OCI-LY7 (cell line): ENCODE data around the gene ARSD. TPM values are rescaled to one million over a fixed set of nuclear protein-coding genes. Genes with fewer than 3 reads are reported as not detected.

Experiments
- BruUV-seq: library from RNA; stranded (reverse); fragments of 400-500 nt; replicated peaks from 2 replicates; lab custom pipeline; 2021; lab: Mats Ljungman, UMichigan
- CTCF ChIA-PET: fragments of 300-600 bp; sonication (Branson Sonifier 250); formaldehyde crosslinking; loops from one replicate; lab custom pipeline; 2022; ENCODE audit warnings: antibody characterized with exemption; ENCODE audit not compliant: unreplicated experiment; lab: Charles Lee
- POLR2A ChIA-PET: fragments of 300-600 bp; sonication (Branson Sonifier 250); formaldehyde crosslinking; loops from one replicate; lab custom pipeline; 2022; ENCODE audit warnings: antibody characterized with exemption; lab: Charles Lee
- DNase-seq: peaks from one replicate; pipeline ENCODE4 v3.0.0-alpha.2; 2015; ENCODE audit warnings: low spot score
- H2AFZ ChIP-seq: fragments of 200-600 bp; sonication (generic), shearing (Covaris generic); 2 replicates; pipeline ENCODE4 v1.6.1; 2014; ENCODE audit warnings: mild to moderate bottlenecking, antibody characterized with exemption, low read length, moderate library complexity
- H3K27ac ChIP-seq: fragments of 200-600 bp; sonication (generic); 2 replicates; pipeline ENCODE4 v1.5.1; 2014; ENCODE audit warnings: mixed run types, low read depth, mild to moderate bottlenecking, moderate library complexity, low read length, inconsistent platforms; ENCODE audit not compliant: poor library complexity, severe bottlenecking
- H3K36me3 ChIP-seq: fragments of 200-600 bp; sonication (generic); 2 replicates; pipeline ENCODE4 v1.6.1; 2014; ENCODE audit warnings: mild to moderate bottlenecking, antibody characterized with exemption, low read length, moderate library complexity, mixed read lengths; ENCODE audit not compliant: insufficient read depth
- H3K4me1 ChIP-seq: fragments of 200-600 bp; sonication (generic); 2 replicates; pipeline ENCODE4 v1.5.1; 2014; ENCODE audit warnings: mild to moderate bottlenecking, low read length; ENCODE audit not compliant: insufficient read depth, poor library complexity, severe bottlenecking
- H3K4me2 ChIP-seq: fragments of 200-600 bp; sonication (generic); 2 replicates; pipeline ENCODE4 v1.6.1; 2014; ENCODE audit warnings: mild to moderate bottlenecking, low read length
- H3K4me3 ChIP-seq: fragments of 200-600 bp; sonication (generic); 2 replicates; pipeline ENCODE4 v1.5.1; 2014; ENCODE audit warnings: mild to moderate bottlenecking, low read depth, low read length; ENCODE audit not compliant: poor library complexity, severe bottlenecking
- H3K79me2 ChIP-seq: fragments of 200-600 bp; sonication (generic); 2 replicates; pipeline ENCODE4 v1.6.1; 2016; ENCODE audit warnings: low read depth, mild to moderate bottlenecking, low read length, moderate library complexity, mixed read lengths; ENCODE audit not compliant: insufficient read depth
- H3K9me2 ChIP-seq: fragments of 200-600 bp; sonication (generic); 2 replicates; pipeline ENCODE4 v1.6.1; 2016; ENCODE audit warnings: mild to moderate bottlenecking, low read length, mixed read lengths; ENCODE audit not compliant: insufficient read depth
- H3K9me3 ChIP-seq: fragments of 200-600 bp; sonication (generic); 2 replicates; pipeline ENCODE4 v1.6.1; 2014; ENCODE audit warnings: mild to moderate bottlenecking, mixed run types, low read length, mixed read lengths
- H4K20me1 ChIP-seq: fragments of 200-600 bp; sonication (generic); 2 replicates; pipeline ENCODE4 v1.6.1; 2014; ENCODE audit warnings: mild to moderate bottlenecking, antibody characterized with exemption, low read length, moderate library complexity, mixed read lengths; ENCODE audit not compliant: insufficient read depth
- EZH2phosphoT487 ChIP-seq: fragments of 200-600 bp; sonication (generic); IDR thresholded peaks from 2 replicates; pipeline ENCODE4 v1.6.1; 2018; ENCODE audit warnings: low read depth, borderline replicate concordance, mild to moderate bottlenecking, mixed run types, antibody characterized with exemption, low read length, moderate library complexity, mixed read lengths
- intact Hi-C: fragments of 100-400 bp; cut with micrococcal nuclease; formaldehyde crosslinking; loops from one replicate; pipeline ENCODE4 v1.10.0; 2022; ENCODE audit not compliant: unreplicated experiment
- total RNA-seq, 2 experiments: library from RNA; depleted of rRNA in 1 of 2; stranded (reverse); fragments of >200 nt in 1 of 2; shearing (Covaris generic) in 1 of 2; gene quantifications; 2 replicates each; pipeline ENCODE4 v1.2.3, GENCODE V29; 2014 to 2022
- TF ChIP-seq, protein P1 (sequence below): fragments of 200-600 bp; sonication (generic); conservative IDR thresholded peaks from 2 replicates; pipeline ENCODE4 v1.5.1; 2014; ENCODE audit warnings: mild to moderate bottlenecking, antibody characterized with exemption, low read length, moderate library complexity, mixed read lengths

The ARSD gene
- total RNA-seq, 2 experiments from 2014 or later, result not detected

DNA sequence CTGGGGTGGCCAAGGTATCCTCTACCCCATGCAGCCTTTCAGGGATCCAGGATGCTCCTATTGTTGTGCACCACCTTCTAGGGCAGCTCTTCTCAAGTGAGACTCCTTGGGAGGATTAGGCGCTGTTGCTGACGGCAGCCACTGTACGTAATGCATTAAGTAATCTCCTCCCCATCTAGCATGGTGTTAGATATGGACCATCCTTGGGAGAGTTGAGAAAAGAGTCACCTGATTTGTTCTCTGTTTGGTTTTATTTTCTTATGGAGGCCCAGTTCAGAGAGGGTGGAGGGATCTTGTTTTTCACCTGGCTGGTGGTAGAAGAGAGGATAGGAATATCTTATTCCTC is 54.0 kb downstream of the ARSD start:
- ChIA-PET CTCF (no interaction called here), POLR2A (no interaction called here)
- no peak overlapping the region for H3K27ac ChIP-seq
- H3K4me2 ChIP-seq, result no peak overlapping the region
- no peaks in the 10 kb centered on the region for H3K79me2 ChIP-seq
- H4K20me1 ChIP-seq, result no peaks in the 10 kb centered on the region
- H3K36me3 ChIP-seq, result no peaks in the 10 kb centered on the region
- DNase-seq, result no peak
- H3K4me3 ChIP-seq, result no peak overlapping the region
- H3K9me3 ChIP-seq, result no peaks in the 10 kb centered on the region
- TF ChIP-seq, protein P1, sequence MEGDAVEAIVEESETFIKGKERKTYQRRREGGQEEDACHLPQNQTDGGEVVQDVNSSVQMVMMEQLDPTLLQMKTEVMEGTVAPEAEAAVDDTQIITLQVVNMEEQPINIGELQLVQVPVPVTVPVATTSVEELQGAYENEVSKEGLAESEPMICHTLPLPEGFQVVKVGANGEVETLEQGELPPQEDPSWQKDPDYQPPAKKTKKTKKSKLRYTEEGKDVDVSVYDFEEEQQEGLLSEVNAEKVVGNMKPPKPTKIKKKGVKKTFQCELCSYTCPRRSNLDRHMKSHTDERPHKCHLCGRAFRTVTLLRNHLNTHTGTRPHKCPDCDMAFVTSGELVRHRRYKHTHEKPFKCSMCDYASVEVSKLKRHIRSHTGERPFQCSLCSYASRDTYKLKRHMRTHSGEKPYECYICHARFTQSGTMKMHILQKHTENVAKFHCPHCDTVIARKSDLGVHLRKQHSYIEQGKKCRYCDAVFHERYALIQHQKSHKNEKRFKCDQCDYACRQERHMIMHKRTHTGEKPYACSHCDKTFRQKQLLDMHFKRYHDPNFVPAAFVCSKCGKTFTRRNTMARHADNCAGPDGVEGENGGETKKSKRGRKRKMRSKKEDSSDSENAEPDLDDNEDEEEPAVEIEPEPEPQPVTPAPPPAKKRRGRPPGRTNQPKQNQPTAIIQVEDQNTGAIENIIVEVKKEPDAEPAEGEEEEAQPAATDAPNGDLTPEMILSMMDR, result no peak
- no peak for TF ChIP-seq EZH2phosphoT487
- H2AFZ ChIP-seq, result no peak overlapping the region
- intact Hi-C loops, result no loop called here
- no peaks in the 10 kb centered on the region for H3K4me1 ChIP-seq
- BruUV-seq, result no TSS peak
- H3K9me2 ChIP-seq, result no peaks in the 10 kb centered on the region

DNA sequence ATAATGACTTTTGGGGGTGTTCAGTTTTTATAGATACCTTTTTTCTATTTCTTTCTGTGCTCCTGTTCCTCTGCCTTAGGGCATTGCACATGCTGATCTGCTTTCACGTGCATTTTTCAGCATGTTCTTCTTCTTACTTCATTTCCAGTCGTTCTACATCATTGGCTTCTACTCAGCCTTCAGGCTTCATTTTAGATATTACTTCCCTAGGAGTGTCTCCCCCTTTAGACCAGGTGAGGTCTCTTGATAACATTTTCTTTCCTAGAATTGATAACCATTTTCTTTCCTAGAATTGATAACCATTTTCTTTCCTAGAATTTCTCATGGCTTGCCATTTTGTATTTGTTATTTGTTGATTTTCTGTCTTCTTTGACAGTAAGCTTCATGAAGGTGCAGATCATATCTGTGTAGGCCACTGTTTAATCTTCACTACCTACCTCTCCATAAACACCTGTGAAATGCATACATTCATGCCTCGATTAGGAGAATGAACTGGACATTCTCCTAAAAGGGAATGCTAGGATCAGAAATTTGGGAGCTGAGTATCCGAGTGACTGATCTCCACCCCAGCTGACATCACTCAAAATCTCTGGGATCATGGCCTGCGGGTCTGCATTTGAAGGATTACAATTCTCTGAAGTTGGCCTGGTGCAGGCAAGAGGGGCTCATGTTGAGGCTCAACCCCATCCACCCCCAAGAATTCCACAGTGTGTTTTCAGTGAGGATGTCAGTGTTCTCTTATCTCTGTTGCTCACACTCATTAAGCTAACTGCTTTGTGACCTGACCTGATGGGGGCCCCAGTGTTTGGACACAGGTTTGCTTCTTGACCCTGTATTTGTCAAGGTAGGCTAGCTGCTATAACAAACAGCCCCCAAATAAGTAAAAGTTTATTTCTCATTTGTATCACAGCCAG is 54.7 kb downstream of the ARSD start:
- H3K79me2 ChIP-seq, result no peaks in the 10 kb centered on the region
- no peaks in the 10 kb centered on the region for H4K20me1 ChIP-seq
- H3K4me2 ChIP-seq, result no peak overlapping the region
- no peak overlapping the region for H3K27ac ChIP-seq
- no peaks in the 10 kb centered on the region for H3K9me3 ChIP-seq
- H3K9me2 ChIP-seq, result no peaks in the 10 kb centered on the region
- POLR2A ChIA-PET, result no interaction called here
- TF ChIP-seq, protein P1, result no peak
- TF ChIP-seq EZH2phosphoT487, result no peak
- CTCF ChIA-PET, result no interaction called here
- no TSS peak for BruUV-seq
- no peak for DNase-seq
- intact Hi-C loops, result no loop called here
- no peaks in the 10 kb centered on the region for H3K4me1 ChIP-seq
- no peaks in the 10 kb centered on the region for H3K36me3 ChIP-seq
- no peak overlapping the region for H3K4me3 ChIP-seq
- H2AFZ ChIP-seq, result no peak overlapping the region

DNA sequence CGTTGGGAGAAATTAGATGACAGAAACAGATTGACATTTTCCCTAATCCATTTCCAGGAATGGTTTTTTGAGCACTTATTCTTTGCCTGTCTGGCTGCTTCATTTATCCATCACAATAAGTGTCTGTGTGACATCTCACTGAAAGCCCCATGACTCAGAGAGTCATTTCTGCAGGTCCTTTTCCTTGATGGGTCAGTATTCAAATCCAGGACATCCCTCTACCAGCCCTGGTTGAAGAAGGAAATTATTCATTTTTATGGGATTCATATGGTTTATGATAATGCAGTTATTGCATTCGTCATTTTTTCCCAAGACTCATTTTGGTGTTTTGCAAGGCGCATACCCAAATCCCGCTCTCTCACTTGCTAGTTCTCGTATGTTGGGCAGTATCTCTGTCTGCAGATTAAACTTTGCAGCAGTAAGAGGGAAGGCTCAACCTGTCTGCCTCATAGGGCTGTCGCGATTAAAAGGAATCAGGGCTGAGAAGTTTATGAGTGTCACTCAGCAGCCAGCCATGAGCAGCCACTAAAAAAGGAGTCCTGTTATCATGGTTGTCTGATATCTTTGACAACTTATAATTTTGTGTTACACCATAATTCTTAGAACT is 56.4 kb downstream of the ARSD start:
- CTCF ChIA-PET, result no interaction called here
- no peak for DNase-seq
- Histone ChIP-seq H3K9me3 (no peaks in the 10 kb centered on the region), H3K27ac (no peak overlapping the region), H4K20me1 (no peaks in the 10 kb centered on the region), H2AFZ (no peak overlapping the region), H3K4me2 (no peak overlapping the region), H3K36me3 (no peaks in the 10 kb centered on the region), H3K4me1 (no peaks in the 10 kb centered on the region), H3K79me2 (no peaks in the 10 kb centered on the region), H3K4me3 (no peak overlapping the region), H3K9me2 (no peaks in the 10 kb centered on the region)
- intact Hi-C loops, result no loop called here
- TF ChIP-seq EZH2phosphoT487, result no peak
- TF ChIP-seq, protein P1, result no peak
- POLR2A ChIA-PET, result no interaction called here
- BruUV-seq, result no TSS peak
